Lower leg skin (tissue), 3 donors: Measurements from ENCODE around the gene HDC.

ENCODE experiments used
- CTCF ChIP-seq, 3 donors: fragments of 450-650 bp; IDR thresholded peaks; one replicate each; pipeline ENCODE4 v1.5.1; 2016; ENCODE audit warnings: antibody characterized with exemption in 3 of 3, mild to moderate bottlenecking in 3 of 3, moderate library complexity in 2 of 3
- POLR2A ChIP-seq, 2 donors: fragments of 450-650 bp; IDR thresholded peaks; one replicate each; pipeline ENCODE4 v1.6.1; 2016 to 2017; ENCODE audit warnings: antibody characterized with exemption in 2 of 2, mild to moderate bottlenecking in 1 of 2, moderate library complexity in 1 of 2

GRCh38 chr15:50244153-50244552 lies 21.4 kb downstream of the HDC start:
- TF ChIP-seq CTCF (IDR thresholded peaks at IDR 0.05) (no peak), POLR2A (IDR thresholded peaks at IDR 0.05) (no peak)
